ENCODE data around the gene TPSG1.
"Not testable (repeated sequence)": the region's sequence is repeated elsewhere in the genome, so short reads cannot be mapped to it uniquely, and the experiment has no call there.

TPSG1 gene

GRCh38 chr16:1230084-1230470 lies 5.0 kb upstream of the TPSG1 start, which contains the start of gene TPSB2:
TSS of gene TPSB2 (minus strand) at chr16:1230184. CDS start at chr16:1229951, 233 bp downstream.
- not testable (repeated sequence) for DNase-seq

- not testable (repeated sequence) for DNase-seq
Observed at GRCh38 chr16:1229476-1229875, 4.4 kb upstream of the TPSG1 start.

- DNase-seq, result not testable (repeated sequence)
Observed at GRCh38 chr16:1228227-1228626, 3.2 kb upstream of the TPSG1 start.

DNA sequence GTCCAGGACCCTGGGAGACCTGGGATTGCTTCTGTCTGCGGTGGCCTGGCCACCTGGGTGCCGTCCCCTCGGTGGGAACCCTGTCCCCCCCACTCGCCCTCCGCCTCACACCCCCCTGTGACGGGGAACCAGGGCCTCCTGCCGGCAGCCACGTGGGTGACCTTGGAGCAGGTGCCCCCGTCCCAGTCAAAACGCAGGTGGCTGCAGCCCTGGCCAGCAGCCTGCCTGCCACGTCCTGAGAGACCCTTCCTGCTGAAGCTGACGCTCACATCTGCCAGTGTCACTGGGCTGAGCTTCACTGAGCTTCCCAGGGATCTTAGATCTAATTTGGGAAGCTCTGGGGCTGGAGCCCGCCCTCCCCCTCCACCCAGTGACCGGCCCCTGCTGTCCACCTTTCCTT lies 1.6 kb upstream of the TPSG1 start:
- not testable (repeated sequence) for DNase-seq

DNA sequence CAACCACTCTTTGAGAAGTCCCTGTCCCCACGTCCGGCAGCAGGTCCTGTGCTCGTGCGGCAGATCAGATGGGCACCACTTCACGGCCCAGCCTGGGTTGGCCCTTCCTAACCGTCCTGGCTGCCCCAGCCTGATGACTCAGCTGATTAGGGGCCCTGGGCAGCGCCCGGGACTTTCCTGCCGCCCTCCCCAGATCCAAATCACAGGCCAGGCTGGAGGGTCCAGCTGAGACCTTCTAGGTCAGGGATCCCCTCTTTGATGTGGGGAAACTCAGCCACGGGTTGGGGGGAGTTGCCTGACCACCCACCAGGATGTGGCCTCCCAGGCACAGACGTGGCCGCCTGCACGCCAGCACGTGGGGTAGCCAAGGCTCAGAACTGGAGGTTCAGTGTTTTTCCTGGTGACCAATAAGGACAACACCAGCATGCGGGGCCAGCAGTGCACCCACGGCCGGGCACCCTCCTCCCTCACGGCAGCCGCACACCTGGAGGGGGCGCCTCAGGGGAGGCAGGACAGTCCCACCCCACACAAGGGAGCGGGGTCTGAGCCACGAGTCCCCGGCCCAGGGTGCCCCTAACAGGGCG lies 752 bp upstream of the TPSG1 start:
- DNase-seq, result not testable (repeated sequence)

- no peak for DNase-seq
Observed at GRCh38 chr16:1224558-1224957, 510 bp downstream of the TPSG1 start.

DNA sequence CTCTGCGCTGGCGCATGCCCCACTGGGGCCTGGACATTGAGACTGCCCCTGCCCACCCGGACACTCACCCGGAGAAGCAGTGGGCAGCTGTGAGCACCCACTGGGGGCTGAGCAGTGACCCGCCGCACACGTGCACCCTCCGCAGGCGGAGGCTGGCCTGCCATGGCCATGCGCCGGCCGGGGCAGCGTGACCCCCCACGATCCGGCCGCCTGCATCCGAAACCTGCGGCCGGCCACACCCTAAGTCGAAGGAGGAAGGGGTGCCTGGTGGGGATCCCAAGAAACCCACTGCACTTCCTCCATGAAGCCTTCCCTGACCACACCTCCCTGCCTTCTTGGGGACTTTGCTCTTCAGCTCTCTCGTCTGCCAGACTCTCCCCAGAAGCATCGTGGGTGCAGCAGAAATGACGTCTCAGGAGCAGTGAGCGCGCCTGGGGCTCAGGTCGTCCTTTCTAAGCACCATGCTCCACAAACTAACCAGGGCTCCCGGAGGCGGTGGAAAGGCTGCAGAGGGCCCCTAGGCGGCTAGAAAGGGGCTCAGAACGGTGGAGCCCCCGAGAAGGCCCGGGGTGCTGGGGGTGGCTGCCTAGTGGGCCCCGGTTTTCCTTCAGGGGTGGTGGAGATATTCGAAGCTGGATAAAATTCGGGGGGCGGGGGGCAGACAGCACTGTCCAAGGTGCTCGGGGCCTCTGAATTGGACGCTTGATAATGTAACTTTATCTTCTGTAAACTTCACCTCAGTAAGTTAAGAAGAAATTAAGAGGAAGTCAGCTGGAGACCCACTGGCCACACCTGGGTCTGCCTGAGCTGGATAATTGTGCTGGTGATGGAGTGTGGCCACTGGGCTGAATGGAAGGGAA lies 1.5 kb downstream of the TPSG1 start:
- no peak for DNase-seq

- DNase-seq, result no peak
Observed at GRCh38 chr16:1222553-1223354, 2.3 kb downstream of the TPSG1 start.

DNA sequence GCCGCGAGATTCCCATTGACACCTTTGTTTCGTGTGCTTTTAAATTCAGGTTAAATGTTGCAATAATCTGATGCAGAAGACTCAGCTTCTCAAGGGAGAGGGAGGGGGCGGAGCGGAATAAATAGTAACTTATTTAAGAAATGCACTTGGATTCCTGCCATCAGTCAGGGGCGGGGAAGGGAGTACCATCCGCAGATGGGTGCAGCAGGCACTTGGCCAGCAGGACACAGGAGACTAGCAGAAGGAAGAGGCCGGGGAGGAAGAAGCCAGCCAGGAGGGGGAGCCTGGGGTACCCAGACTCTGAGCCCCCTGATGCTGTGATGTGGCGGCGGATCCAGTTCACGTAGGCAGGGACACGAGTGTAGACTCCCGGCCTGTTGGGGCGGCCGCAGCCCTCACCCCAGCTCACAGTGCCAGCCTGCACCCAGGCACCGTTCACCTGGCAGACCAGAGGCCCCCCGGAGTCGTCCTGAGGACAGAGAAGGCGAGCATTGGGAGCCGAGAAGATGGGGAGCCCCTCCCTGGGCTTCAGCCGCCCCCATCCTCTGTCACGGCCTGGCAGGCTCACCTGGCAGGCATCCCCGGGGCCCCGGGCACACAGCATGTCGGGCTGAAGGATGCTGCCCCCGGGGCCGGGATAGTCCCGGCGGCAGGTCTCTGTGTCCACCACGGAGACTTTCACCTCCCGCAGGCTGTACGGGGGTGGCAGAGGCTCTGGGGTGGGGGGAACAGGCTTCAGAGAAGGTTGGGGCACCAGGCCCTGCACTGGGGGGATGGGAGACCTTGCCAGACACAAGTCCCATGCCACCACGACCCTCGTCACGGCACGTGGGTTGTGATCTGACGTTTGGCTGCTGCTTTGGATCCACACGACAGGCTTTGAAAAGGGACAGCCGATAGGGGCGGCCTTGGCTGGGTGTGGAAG lies 3.2 kb downstream of the TPSG1 start:
- DNase-seq, result no peak

- no peak for DNase-seq
Observed at GRCh38 chr16:1220841-1221627, 4.0 kb downstream of the TPSG1 start.

GRCh38 chr16:1220098-1220728 lies 4.9 kb downstream of the TPSG1 start:
- DNase-seq, result no peak

DNA sequence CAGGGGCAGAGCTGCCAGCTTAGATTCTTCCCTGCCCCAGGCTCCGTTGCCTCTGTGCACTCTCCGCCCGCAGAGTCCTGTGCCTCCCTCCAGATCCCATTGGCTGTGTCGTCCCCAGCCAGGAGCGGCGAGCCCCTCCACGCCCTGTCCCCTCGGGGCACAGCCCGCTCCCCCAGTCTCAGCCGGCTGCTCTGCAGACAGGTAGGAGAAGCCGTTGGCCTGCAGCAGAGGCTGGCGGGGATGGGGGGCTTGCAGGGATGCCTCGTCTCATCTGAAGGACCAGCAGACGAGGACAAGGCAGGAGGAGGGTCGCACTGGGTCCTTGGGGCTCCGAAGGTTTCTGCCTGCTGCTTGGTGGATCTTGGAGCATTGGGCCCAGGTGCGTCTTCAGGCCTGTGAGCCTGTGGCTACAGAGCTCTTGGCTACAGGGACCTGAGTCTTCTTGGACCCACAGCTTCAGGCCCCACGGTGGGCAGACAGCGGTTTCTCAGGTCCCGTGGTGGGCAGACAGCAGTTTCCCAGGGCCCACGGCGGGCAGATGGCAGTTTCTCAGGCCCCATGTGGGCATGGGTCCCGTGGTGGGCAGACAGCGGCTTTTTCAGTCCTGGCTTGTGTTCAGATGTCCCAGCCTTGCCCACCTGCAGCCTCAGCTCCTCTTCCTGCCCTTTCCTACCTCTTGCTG lies 6.0 kb downstream of the TPSG1 start:
- DNase-seq, result no peak

- no peak for DNase-seq
Observed at GRCh38 chr16:1218061-1218929, 6.8 kb downstream of the TPSG1 start.

GRCh38 chr16:1217526-1217925 lies 7.5 kb downstream of the TPSG1 start:
- no peak for DNase-seq

DNA sequence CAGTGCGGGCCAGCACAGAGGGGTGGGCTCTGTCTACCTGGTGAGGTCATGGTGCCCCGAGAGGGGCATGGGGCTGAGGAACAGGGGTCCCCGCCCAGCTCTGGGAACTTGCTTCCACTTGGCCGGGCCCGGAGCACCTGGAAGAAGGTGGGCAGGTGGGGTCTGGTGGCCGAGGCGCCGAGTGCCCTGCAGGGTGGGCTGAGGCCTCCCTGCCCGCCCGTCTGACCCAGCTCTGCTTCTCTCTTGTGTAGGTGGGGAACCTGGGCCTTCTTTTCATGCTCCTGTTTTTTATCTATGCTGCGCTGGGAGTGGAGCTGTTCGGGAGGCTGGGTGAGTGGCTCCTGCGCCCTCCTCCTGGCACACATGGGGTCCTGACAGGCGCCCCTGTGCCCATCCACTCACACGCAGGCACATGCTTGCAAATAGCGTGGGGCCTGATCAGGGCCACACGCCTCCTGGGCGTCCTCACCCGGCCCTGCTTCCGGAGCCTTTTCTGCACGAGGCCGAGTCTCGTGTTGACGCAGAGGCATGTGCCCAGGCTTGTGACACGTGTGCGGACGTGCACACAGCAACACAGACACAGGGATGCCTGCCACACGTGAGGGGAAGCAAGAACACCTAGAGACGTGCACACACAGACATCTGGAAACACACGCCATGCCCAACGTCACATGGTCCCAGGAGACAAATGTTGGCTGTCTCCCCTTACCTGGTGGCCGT lies 8.2 kb downstream of the TPSG1 start:
- DNase-seq, result no peak

GRCh38 chr16:1216296-1216619 lies 8.8 kb downstream of the TPSG1 start:
- no peak for DNase-seq

DNA sequence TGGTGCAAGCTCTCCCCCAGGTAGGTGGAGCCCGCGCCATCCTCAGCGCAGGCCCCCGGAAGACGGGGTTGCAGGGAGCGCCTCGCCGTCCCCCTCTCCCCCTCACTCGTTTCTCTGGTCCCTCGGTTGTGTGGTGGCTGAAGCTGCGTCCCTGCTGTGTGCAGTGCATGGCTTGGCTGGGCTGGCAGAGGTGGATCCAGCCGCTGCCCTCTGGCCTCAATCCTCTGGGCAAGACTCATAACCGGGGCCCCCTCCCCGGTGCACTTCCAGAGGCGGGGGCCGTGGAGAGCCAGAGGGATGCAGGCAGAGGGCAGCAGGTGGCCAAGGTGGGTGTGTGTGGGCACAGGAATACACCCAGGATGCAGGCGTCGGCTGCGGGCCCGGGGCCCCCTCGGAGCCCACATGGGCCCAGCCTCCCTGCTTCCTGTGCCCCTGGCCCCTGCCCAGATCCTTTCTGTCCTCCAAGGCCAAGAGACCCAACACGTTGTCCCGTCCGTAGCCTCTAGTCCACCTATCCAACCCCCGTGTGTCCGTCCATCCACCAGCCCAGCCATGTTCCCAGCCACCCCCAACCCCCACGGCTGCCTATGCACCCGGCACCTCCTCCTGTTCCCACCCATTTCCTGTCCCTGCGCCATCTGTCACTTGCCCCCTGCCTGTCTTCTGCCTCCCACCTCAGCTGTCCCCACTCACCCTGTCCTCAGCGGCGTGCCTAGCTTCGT lies 9.3 kb downstream of the TPSG1 start:
- DNase-seq, result no peak

GRCh38 chr16:1214719-1215118 lies 10.3 kb downstream of the TPSG1 start:
- no peak for DNase-seq
